IPS-NIHi7 (cell line): ENCODE data around the gene WWTR1.

Experiments
- DNase-seq: peaks from one replicate; pipeline ENCODE4 v3.0.0; 2012; ENCODE audit warnings: mixed read lengths; ENCODE audit errors: extremely low spot score

WWTR1 gene

GRCh38 chr3:149534671-149535332 is 123.0 kb downstream of the WWTR1 start:
- DNase-seq = no peak

- no peak for DNase-seq
Measured at GRCh38 chr3:149534082-149534481, 123.7 kb downstream of the WWTR1 start.

GRCh38 chr3:149532489-149533180 is 125.2 kb downstream of the WWTR1 start:
- DNase-seq = no peak

- no peak for DNase-seq
Measured at GRCh38 chr3:149529099-149529498, 128.7 kb downstream of the WWTR1 start.

GRCh38 chr3:149528340-149528650 is 129.5 kb downstream of the WWTR1 start:
- DNase-seq = no peak

GRCh38 chr3:149527531-149528339 is 130.1 kb downstream of the WWTR1 start:
- peak; percentile 50 for DNase-seq

- DNase-seq = no peak
Measured at GRCh38 chr3:149523512-149524299, 134.1 kb downstream of the WWTR1 start.

GRCh38 chr3:149519912-149520311 is 137.9 kb downstream of the WWTR1 start:
- DNase-seq = no peak

GRCh38 chr3:149516920-149517319 is 140.9 kb downstream of the WWTR1 start:
- DNase-seq = no peak

GRCh38 chr3:149515249-149515648 is 142.6 kb downstream of the WWTR1 start:
- no peak for DNase-seq

GRCh38 chr3:149514471-149514870 is 143.4 kb downstream of the WWTR1 start:
- no peak for DNase-seq

- peak; percentile 85 for DNase-seq
Measured at GRCh38 chr3:149512073-149512782, 145.6 kb downstream of the WWTR1 start.

GRCh38 chr3:149511040-149511626 is 146.7 kb downstream of the WWTR1 start:
- no peak for DNase-seq

GRCh38 chr3:149510480-149510879 is 147.3 kb downstream of the WWTR1 start:
- no peak for DNase-seq

GRCh38 chr3:149509526-149509925 is 148.3 kb downstream of the WWTR1 start:
- no peak for DNase-seq

- no peak for DNase-seq
Measured at GRCh38 chr3:149507491-149508324, 150.1 kb downstream of the WWTR1 start.

GRCh38 chr3:149506965-149507364 is 150.9 kb downstream of the WWTR1 start:
- no peak for DNase-seq

GRCh38 chr3:149506540-149506939 is 151.3 kb downstream of the WWTR1 start:
- no peak for DNase-seq

- DNase-seq = no peak
Measured at GRCh38 chr3:149502438-149502837, 155.4 kb downstream of the WWTR1 start.

GRCh38 chr3:149501524-149501923 is 156.3 kb downstream of the WWTR1 start:
- no peak for DNase-seq
